HG02943 (cell line): Measurements from ENCODE around the gene TMED4.

Source experiments
- ATAC-seq: cut with Tn5 transposase; IDR thresholded peaks from one replicate; pipeline ENCODE4 v1.9.1; 2021; ENCODE audit warnings: mild to moderate bottlenecking, low read depth, moderate library complexity; ENCODE audit not compliant: unreplicated experiment

The TMED4 gene

GRCh38 chr7:44581879-44582603 is at the start of gene TMED4:
Gene TMED4, minus strand, starts transcription at chr7:44582231. Its CDS starts 25 bp downstream, at chr7:44582206.
- peak; percentile 83 for ATAC-seq

GRCh38 chr7:44631458-44632115 is 49.6 kb upstream of the TMED4 start:
- ATAC-seq: no peak

- no peak for ATAC-seq
Observed at GRCh38 chr7:44630792-44631457, 48.9 kb upstream of the TMED4 start.

- peak; percentile 62 for ATAC-seq
Observed at GRCh38 chr7:44629829-44630522, 47.9 kb upstream of the TMED4 start.

- no peak for ATAC-seq
Observed at GRCh38 chr7:44626620-44627019, 44.6 kb upstream of the TMED4 start.

GRCh38 chr7:44625526-44626471 is 43.8 kb upstream of the TMED4 start:
- ATAC-seq: no peak

GRCh38 chr7:44624318-44624717 is 42.3 kb upstream of the TMED4 start:
- ATAC-seq: no peak

- ATAC-seq: peak; percentile 80
Observed at GRCh38 chr7:44622342-44623151, 40.5 kb upstream of the TMED4 start.

GRCh38 chr7:44621750-44622103 is 39.7 kb upstream of the TMED4 start:
- no peak for ATAC-seq

- no peak for ATAC-seq
Observed at GRCh38 chr7:44621034-44621749, 39.2 kb upstream of the TMED4 start.

- no peak for ATAC-seq
Observed at GRCh38 chr7:44618753-44619152, 36.7 kb upstream of the TMED4 start.

GRCh38 chr7:44618045-44618444 is 36.0 kb upstream of the TMED4 start:
- ATAC-seq: no peak

GRCh38 chr7:44617225-44617890 is 35.3 kb upstream of the TMED4 start:
- ATAC-seq: no peak

- ATAC-seq: no peak
Observed at GRCh38 chr7:44616545-44616944, 34.5 kb upstream of the TMED4 start.

GRCh38 chr7:44615793-44616192 is 33.8 kb upstream of the TMED4 start:
- no peak for ATAC-seq

GRCh38 chr7:44615149-44615611 is 33.1 kb upstream of the TMED4 start:
- no peak for ATAC-seq

- no peak for ATAC-seq
Observed at GRCh38 chr7:44609829-44610228, 27.8 kb upstream of the TMED4 start.
